K562 (cell line): ENCODE measurements around the gene EGLN1. TPM values are rescaled to one million over a fixed set of nuclear protein-coding genes. Genes with fewer than 3 reads are reported as not detected.
A peak's percentile ranks its signal among the peaks of the same experiment; 100 is the strongest.

Experiments
- ATF3 ChIP-seq, 2 experiments: fragments of 450-650 bp in 1 of 2; sonication (generic) in 1 of 2; formaldehyde crosslinking in 1 of 2; IDR thresholded peaks in 1 of 2; conservative IDR thresholded peaks in 1 of 2; 2 replicates each; pipeline versions ENCODE4 v1.6.1 to v1.8.1; 2016 to 2023; ENCODE audit warnings: mild to moderate bottlenecking in 2 of 2, moderate library complexity in 2 of 2, inconsistent platforms in 1 of 2, missing genetic modification reagents in 1 of 2
- ESRRB ChIP-seq: fragments of 250-450 bp; sonication (Bioruptor Pico); IDR thresholded peaks from 2 replicates; pipeline ENCODE4 v1.5.0; 2020; ENCODE audit warnings: mild to moderate bottlenecking, moderate library complexity, borderline replicate concordance
- GATAD2A ChIP-seq: fragments of 450-650 bp; IDR thresholded peaks from 2 replicates; pipeline ENCODE4 v1.6.1; 2017
- HDAC6 ChIP-seq: IDR thresholded peaks from 2 replicates; pipeline ENCODE4 v1.6.1; 2012; ENCODE audit warnings: low read depth, mild to moderate bottlenecking, control low read depth, inconsistent platforms, low read length, moderate library complexity
- NBN ChIP-seq: fragments of 450-650 bp; IDR thresholded peaks from 2 replicates; pipeline ENCODE4 v1.6.1; 2016; ENCODE audit warnings: low read depth, mild to moderate bottlenecking
- PCBP1 ChIP-seq: fragments of 200-400 bp; formaldehyde crosslinking; IDR thresholded peaks from 2 replicates; pipeline ENCODE4 v1.6.1; 2018; ENCODE audit warnings: mild to moderate bottlenecking, low read depth, low read length; ENCODE audit not compliant: poor library complexity, severe bottlenecking
- POLR2B ChIP-seq: fragments of 450-650 bp; IDR thresholded peaks from 2 replicates; pipeline ENCODE4 v1.6.1; 2018; ENCODE audit warnings: low read depth; ENCODE audit not compliant: partially characterized antibody
- PTTG1 ChIP-seq: fragments of 450-650 bp; IDR thresholded peaks from 2 replicates; pipeline ENCODE4 v1.6.1; 2016; ENCODE audit warnings: low read depth, mild to moderate bottlenecking, missing genetic modification characterization, missing compliant biosample characterization
- RBFOX2 ChIP-seq: fragments of 200-400 bp; formaldehyde crosslinking; IDR thresholded peaks from 2 replicates; pipeline ENCODE4 v1.6.1; 2017; ENCODE audit warnings: low read depth, mild to moderate bottlenecking, low read length, moderate library complexity
- RBM15 ChIP-seq: fragments of 200-400 bp; formaldehyde crosslinking; IDR thresholded peaks from 2 replicates; pipeline ENCODE4 v1.6.1; 2018; ENCODE audit warnings: mild to moderate bottlenecking, low read length, moderate library complexity; ENCODE audit not compliant: insufficient read depth
- RBM25 ChIP-seq: fragments of 200-400 bp; formaldehyde crosslinking; IDR thresholded peaks from 2 replicates; pipeline ENCODE4 v1.6.1; 2018; ENCODE audit warnings: low read length, low read depth, moderate library complexity; ENCODE audit not compliant: severe bottlenecking
- SOX6 ChIP-seq: fragments of 450-650 bp; IDR thresholded peaks from 2 replicates; pipeline ENCODE4 v1.6.1; 2014; ENCODE audit warnings: mild to moderate bottlenecking
- TAF7 ChIP-seq: fragments of 450-650 bp; IDR thresholded peaks from 2 replicates; pipeline ENCODE4 v1.6.1; 2016; ENCODE audit warnings: missing genetic modification characterization, missing compliant biosample characterization
- TARDBP ChIP-seq: fragments of 450-650 bp; IDR thresholded peaks from 2 replicates; pipeline ENCODE4 v1.6.1; 2016
- TSC22D4 ChIP-seq: fragments of 450-650 bp; IDR thresholded peaks from 2 replicates; pipeline ENCODE4 v1.6.1; 2016; ENCODE audit warnings: missing genetic modification characterization, missing biosample characterization, control low read depth
- U2AF1 ChIP-seq: fragments of 200-400 bp; formaldehyde crosslinking; optimal IDR thresholded peaks from 2 replicates; pipeline ENCODE3; 2017; ENCODE audit warnings: mild to moderate bottlenecking, low read depth, low read length, moderate library complexity
- USF2 ChIP-seq: sonication (generic); formaldehyde crosslinking; IDR thresholded peaks from 2 replicates; pipeline ENCODE4 v1.5.0; 2020; ENCODE audit warnings: missing genetic modification reagents
- ZBTB17 ChIP-seq: fragments of 450-650 bp; formaldehyde crosslinking; IDR thresholded peaks from 2 replicates; pipeline ENCODE4 v1.4.0; 2020; ENCODE audit warnings: mild to moderate bottlenecking
- ZNF212 ChIP-seq: fragments of 450-650 bp; formaldehyde crosslinking; IDR thresholded peaks from 2 replicates; pipeline ENCODE4 v1.4.0; 2020; ENCODE audit warnings: mild to moderate bottlenecking
- ZNF316 ChIP-seq: fragments of 450-650 bp; IDR thresholded peaks from 2 replicates; pipeline ENCODE4 v1.6.1; 2016
- ZNF445 ChIP-seq: fragments of 250-450 bp; sonication (Bioruptor Pico); IDR thresholded peaks from 2 replicates; pipeline ENCODE4 v1.4.0; 2020; ENCODE audit warnings: low read depth, mild to moderate bottlenecking, moderate library complexity
- ZNF764 ChIP-seq: fragments of 250-450 bp; sonication (Bioruptor Pico); IDR thresholded peaks from 2 replicates; pipeline ENCODE4 v1.4.0; 2020; ENCODE audit warnings: low read depth, mild to moderate bottlenecking, moderate library complexity
- polyA plus RNA-seq, 8 experiments: library from polyadenylated mRNA; depleted of rRNA in 4 of 8; stranded (reverse) in 5 of 8; unstranded in 3 of 8; fragments of >200 nt; fragmentation: Nextera tagmentation in 2 of 8; fragmentation: Illumina TruSeq in 1 of 8; extraction: Ambion mirVana in 2 of 8; extraction: Trizol in 1 of 8; gene quantifications; 2 replicates each; pipeline versions ENCODE4 v1.2.1 to v1.2.3, GENCODE V29; 2011 to 2014; ENCODE audit warnings: inconsistent platforms in 1 of 8, missing spikeins in 1 of 8
- total RNA-seq, 7 experiments: library from RNA; depleted of rRNA in 6 of 7; stranded (reverse); fragments of >200 nt in 6 of 7; fragmentation: Illumina TruSeq in 2 of 7; extraction: Trizol in 2 of 7; gene quantifications; 2 replicates each; pipeline versions ENCODE4 v1.2.1 to v1.2.3, GENCODE V29; 2011 to 2021; ENCODE audit warnings: low replicate concordance in 1 of 7
- TF ChIP-seq, protein P1 (sequence below): fragments of 450-650 bp; IDR thresholded peaks from 2 replicates; pipeline ENCODE4 v1.6.1; 2017; ENCODE audit warnings: antibody characterized with exemption
- TF ChIP-seq, protein P2 (sequence below): IDR thresholded peaks from 3 replicates; pipeline ENCODE4 v1.6.1; 2011; ENCODE audit warnings: borderline replicate concordance, mild to moderate bottlenecking; ENCODE audit not compliant: insufficient read length, insufficient read depth

EGLN1 gene
- total and polyA plus RNA-seq, 9 of the 15 experiments (the other 6 are each of a cell fraction or from before 2014, with no cell fraction given) = 5.2 to 54.3 (median 24.6) TPM

- TF ChIP-seq, protein P1, sequence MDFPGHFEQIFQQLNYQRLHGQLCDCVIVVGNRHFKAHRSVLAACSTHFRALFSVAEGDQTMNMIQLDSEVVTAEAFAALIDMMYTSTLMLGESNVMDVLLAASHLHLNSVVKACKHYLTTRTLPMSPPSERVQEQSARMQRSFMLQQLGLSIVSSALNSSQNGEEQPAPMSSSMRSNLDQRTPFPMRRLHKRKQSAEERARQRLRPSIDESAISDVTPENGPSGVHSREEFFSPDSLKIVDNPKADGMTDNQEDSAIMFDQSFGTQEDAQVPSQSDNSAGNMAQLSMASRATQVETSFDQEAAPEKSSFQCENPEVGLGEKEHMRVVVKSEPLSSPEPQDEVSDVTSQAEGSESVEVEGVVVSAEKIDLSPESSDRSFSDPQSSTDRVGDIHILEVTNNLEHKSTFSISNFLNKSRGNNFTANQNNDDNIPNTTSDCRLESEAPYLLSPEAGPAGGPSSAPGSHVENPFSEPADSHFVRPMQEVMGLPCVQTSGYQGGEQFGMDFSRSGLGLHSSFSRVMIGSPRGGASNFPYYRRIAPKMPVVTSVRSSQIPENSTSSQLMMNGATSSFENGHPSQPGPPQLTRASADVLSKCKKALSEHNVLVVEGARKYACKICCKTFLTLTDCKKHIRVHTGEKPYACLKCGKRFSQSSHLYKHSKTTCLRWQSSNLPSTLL = no peak
- TF ChIP-seq TAF7 (tag) (peak; percentile 73), NBN (0 out of 2 replicates have a peak, but pooled peaks have one; percentile 42), RBFOX2 (peak; percentile 88), ATF3 (IDR thresholded peaks at IDR 0.05) (no peak), ATF3 (CRISPR knock-in tag; conservative IDR thresholded peaks at IDR 0.05) (no peak; the same call in 1 of the 2 replicates), TARDBP (peak; percentile 78; the same call in 1 of the 2 replicates), ZBTB17 (CRISPR knock-in tag) (peak; percentile 70; the same call in 1 of the 2 replicates), ZNF316 (no peak), SOX6 (peak; percentile 40; the same call in 1 of the 2 replicates), POLR2B (peak; percentile 79), ZNF764 (no peak), USF2 (CRISPR knock-in tag) (no peak), ZNF212 (CRISPR knock-in tag) (no peak), RBM15 (no peak), RBM25 (no peak), PTTG1 (tag) (no peak), ZNF445 (CRISPR knock-in tag) (no peak), HDAC6 (no peak), ESRRB (no peak), U2AF1 (peak; percentile 61), TSC22D4 (tag) (no peak), PCBP1 (peak; percentile 39), GATAD2A (peak; percentile 63; the same call in 1 of the 2 replicates)
- TF ChIP-seq, protein P2, sequence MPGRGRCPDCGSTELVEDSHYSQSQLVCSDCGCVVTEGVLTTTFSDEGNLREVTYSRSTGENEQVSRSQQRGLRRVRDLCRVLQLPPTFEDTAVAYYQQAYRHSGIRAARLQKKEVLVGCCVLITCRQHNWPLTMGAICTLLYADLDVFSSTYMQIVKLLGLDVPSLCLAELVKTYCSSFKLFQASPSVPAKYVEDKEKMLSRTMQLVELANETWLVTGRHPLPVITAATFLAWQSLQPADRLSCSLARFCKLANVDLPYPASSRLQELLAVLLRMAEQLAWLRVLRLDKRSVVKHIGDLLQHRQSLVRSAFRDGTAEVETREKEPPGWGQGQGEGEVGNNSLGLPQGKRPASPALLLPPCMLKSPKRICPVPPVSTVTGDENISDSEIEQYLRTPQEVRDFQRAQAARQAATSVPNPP = no peak
Measured at GRCh38 chr1:231421971-231422797, at the start of gene EGLN1 (continued).
